Esophagus (tissue), 2 donors: Measurements from ENCODE around the gene AUTS2. TPM values are rescaled to one million over a fixed set of nuclear protein-coding genes. Genes with fewer than 3 reads are reported as not detected.

Experiments used
- H3K27ac ChIP-seq, 2 donors: one replicate each; pipeline ENCODE4 v1.5.1; 2013; ENCODE audit warnings: low read depth in 2 of 2, mild to moderate bottlenecking in 2 of 2, inconsistent platforms in 1 of 2, low read length in 1 of 2, moderate library complexity in 1 of 2
- H3K27me3 ChIP-seq, 2 donors: one replicate each; pipeline ENCODE4 v1.6.1; 2013; ENCODE audit warnings: low read length in 2 of 2, control low read depth in 1 of 2, mild to moderate bottlenecking in 1 of 2; ENCODE audit not compliant: insufficient read depth in 2 of 2, control insufficient read depth in 1 of 2
- H3K36me3 ChIP-seq, 2 donors: one replicate each; pipeline ENCODE4 v1.6.1; 2013; ENCODE audit warnings: low read length in 1 of 2; ENCODE audit not compliant: control insufficient read depth in 2 of 2, insufficient read depth in 2 of 2
- H3K4me1 ChIP-seq, 2 donors: one replicate each; pipeline ENCODE4 v1.6.1; 2013; ENCODE audit warnings: low read length in 1 of 2; ENCODE audit not compliant: control insufficient read depth in 2 of 2, insufficient read depth in 2 of 2
- H3K4me3 ChIP-seq, 2 donors: one replicate each; pipeline ENCODE4 v1.5.1; 2013; ENCODE audit warnings: low read length in 2 of 2, mild to moderate bottlenecking in 2 of 2, low read depth in 1 of 2, moderate library complexity in 1 of 2
- H3K9me3 ChIP-seq, 2 donors: one replicate each; pipeline ENCODE4 v1.6.1; 2013; ENCODE audit warnings: mild to moderate bottlenecking in 2 of 2, low read depth in 1 of 2, low read length in 1 of 2, moderate library complexity in 1 of 2; ENCODE audit not compliant: control insufficient read depth in 2 of 2, insufficient read depth in 1 of 2
- WGBS, 2 donors: extraction: QIAGEN DNeasy Blood & Tissue Kit; methylation state at CpG; one replicate each; pipeline ENCODE4 v1.1.7; 2013; 5-methylcytosine and 5-hydroxymethylcytosine counted together
- polyA plus RNA-seq, 2 donors: library from polyadenylated mRNA; stranded (reverse); fragments of 200-250 nt; gene quantifications; one replicate each; pipeline ENCODE4 v1.2.3, GENCODE V29; 2013
- donor health status: healthy with polysubstance abuse.
- donor health status: Bipolar disorder and iron deficiency.

AUTS2 gene
- polyA plus RNA-seq, 2 donors: 8.3 to 15.6 TPM

- Histone ChIP-seq H3K27ac (no peak overlapping the region), H3K4me1 (no peaks in the 10 kb centered on the region), H3K27me3 (no peaks in the 10 kb centered on the region), H3K36me3 (no peaks in the 10 kb centered on the region), H3K9me3 (no peaks in the 10 kb centered on the region), H3K4me3 (no peak overlapping the region)
- WGBS, 2 donors: 76 to 84% methylated on average over 7 of the region's 7 CpGs
Measured at GRCh38 chr7:69941077-69941651, 342.9 kb downstream of the AUTS2 start.

- 74 to 88% methylated on average over 1 of the region's 1 CpG for WGBS, 2 donors
Measured at GRCh38 chr7:69942573-69942972, 344.3 kb downstream of the AUTS2 start.

GRCh38 chr7:69946901-69947300 lies 348.6 kb downstream of the AUTS2 start:
- Histone ChIP-seq H3K27me3 (no peaks in the 10 kb centered on the region), H3K9me3 (no peaks in the 10 kb centered on the region), H3K36me3 (no peaks in the 10 kb centered on the region), H3K27ac (no peak overlapping the region), H3K4me1 (no peaks in the 10 kb centered on the region), H3K4me3 (no peak overlapping the region)
- 85 to 86% methylated on average over 5 of the region's 5 CpGs for WGBS, 2 donors

More at GRCh38 chr7:69942573-69942972, 344.3 kb downstream of the AUTS2 start:
- no peak overlapping the region for H3K4me3 ChIP-seq
- H3K9me3 ChIP-seq: no peaks in the 10 kb centered on the region
- no peaks in the 10 kb centered on the region for H3K4me1 ChIP-seq
- H3K36me3 ChIP-seq: no peaks in the 10 kb centered on the region
- H3K27me3 ChIP-seq: no peaks in the 10 kb centered on the region
- no peak overlapping the region for H3K27ac ChIP-seq

- WGBS, 2 donors: 88 to 95% methylated on average over 3 of the region's 3 CpGs
- H3K4me1 ChIP-seq: no peaks in the 10 kb centered on the region
- no peaks in the 10 kb centered on the region for H3K9me3 ChIP-seq
- H3K27ac ChIP-seq: no peak overlapping the region
- no peaks in the 10 kb centered on the region for H3K36me3 ChIP-seq
- H3K4me3 ChIP-seq: no peak overlapping the region
- no peaks in the 10 kb centered on the region for H3K27me3 ChIP-seq
Measured at GRCh38 chr7:69947998-69948397, 349.7 kb downstream of the AUTS2 start.

- H3K4me1 ChIP-seq: no peaks in the 10 kb centered on the region
- no peaks in the 10 kb centered on the region for H3K9me3 ChIP-seq
- H3K36me3 ChIP-seq: no peaks in the 10 kb centered on the region
Measured at GRCh38 chr7:69949122-69949521, 350.8 kb downstream of the AUTS2 start.

GRCh38 chr7:69951458-69951857 lies 353.2 kb downstream of the AUTS2 start:
- H3K36me3 ChIP-seq: no peaks in the 10 kb centered on the region
- no peaks in the 10 kb centered on the region for H3K27me3 ChIP-seq
- no peaks in the 10 kb centered on the region for H3K4me1 ChIP-seq
- no peak overlapping the region for H3K27ac ChIP-seq
- 92 to 94% methylated on average over 3 of the region's 3 CpGs for WGBS, 2 donors
- no peak overlapping the region for H3K4me3 ChIP-seq
- H3K9me3 ChIP-seq: no peaks in the 10 kb centered on the region

More at GRCh38 chr7:69949122-69949521, 350.8 kb downstream of the AUTS2 start:
- 71 to 85% methylated on average over 2 of the region's 2 CpGs for WGBS, 2 donors
- Histone ChIP-seq H3K27ac (no peak overlapping the region), H3K27me3 (no peaks in the 10 kb centered on the region), H3K4me3 (no peak overlapping the region)

- no peaks in the 10 kb centered on the region for H3K36me3 ChIP-seq
- no peak overlapping the region for H3K4me3 ChIP-seq
- H3K27ac ChIP-seq: no peak overlapping the region
- 36 to 45% methylated on average over 6 of the region's 6 CpGs for WGBS, 2 donors
- H3K9me3 ChIP-seq: no peaks in the 10 kb centered on the region
- no peaks in the 10 kb centered on the region for H3K4me1 ChIP-seq
- no peaks in the 10 kb centered on the region for H3K27me3 ChIP-seq
Measured at GRCh38 chr7:69953136-69954067, 355.1 kb downstream of the AUTS2 start.

GRCh38 chr7:69956541-69956940 lies 358.3 kb downstream of the AUTS2 start:
- WGBS, 2 donors: 92 to 96% methylated on average over 6 of the region's 6 CpGs
- Histone ChIP-seq H3K9me3 (no peaks in the 10 kb centered on the region), H3K4me1 (no peaks in the 10 kb centered on the region), H3K27me3 (no peaks in the 10 kb centered on the region), H3K36me3 (no peaks in the 10 kb centered on the region), H3K4me3 (no peak overlapping the region), H3K27ac (no peak overlapping the region)

- H3K4me1 ChIP-seq: no peaks in the 10 kb centered on the region
- 85 to 90% methylated on average over 2 of the region's 2 CpGs for WGBS, 2 donors
- no peak overlapping the region for H3K4me3 ChIP-seq
- no peaks in the 10 kb centered on the region for H3K9me3 ChIP-seq
- no peak overlapping the region for H3K27ac ChIP-seq
- no peaks in the 10 kb centered on the region for H3K27me3 ChIP-seq
- H3K36me3 ChIP-seq: no peaks in the 10 kb centered on the region
Measured at GRCh38 chr7:69957661-69958060, 359.4 kb downstream of the AUTS2 start.
